Endothelial cell of umbilical vein (primary cell): ENCODE results near the gene HSP90AB1. TPM values are rescaled to one million over a fixed set of nuclear protein-coding genes. Genes with fewer than 3 reads are reported as not detected.

Experiments used
- BruUV-seq: library from RNA; stranded (reverse); fragments of 400-500 nt; replicated peaks from 2 replicates; lab custom pipeline; 2021; lab: Mats Ljungman, UMichigan
- CTCF ChIA-PET: fragments of 300-600, 350-600 bp; sonication (Branson Sonifier 250); formaldehyde crosslinking; loops from one replicate; lab custom pipeline; 2021; ENCODE audit warnings: antibody characterized with exemption, inconsistent platforms; lab: Charles Lee
- POLR2A ChIA-PET: fragments of 300-600, 350-600 bp; sonication (Branson Sonifier 250); formaldehyde crosslinking; loops from one replicate; lab custom pipeline; 2021; ENCODE audit warnings: antibody characterized with exemption, inconsistent platforms; lab: Charles Lee
- DNase-seq: peaks from one replicate; pipeline ENCODE4 v3.0.0-alpha.2; 2011; ENCODE audit warnings: low read depth, low spot score
- FAIRE-seq: peaks from 2 replicates; lab custom pipeline; 2011; peaks lifted over from hg19 to GRCh38; lab: Jason Lieb, UNC
- H2AFZ ChIP-seq: 2 replicates; pipeline ENCODE4 v1.6.0; 2012; ENCODE audit warnings: low read depth, low read length, control low read depth, inconsistent platforms
- H3K27ac ChIP-seq: 2 replicates; pipeline ENCODE4 v1.5.1; 2011; ENCODE audit warnings: low read depth, mild to moderate bottlenecking, control low read depth, low read length, moderate library complexity; ENCODE audit not compliant: insufficient read depth
- H3K27me3 ChIP-seq, 2 experiments: 2 replicates each; pipeline versions ENCODE4 v1.6.0 to v1.6.1; 2011; ENCODE audit warnings: low read length in 2 of 2, mixed read lengths in 1 of 2; ENCODE audit not compliant: control insufficient read depth in 2 of 2, insufficient read depth in 2 of 2
- H3K36me3 ChIP-seq, 2 experiments: 2 replicates in 1 of 2; 3 replicates in 1 of 2; pipeline ENCODE4 v1.5.1; 2011; ENCODE audit warnings: low read length in 2 of 2, mild to moderate bottlenecking in 1 of 2, moderate library complexity in 1 of 2; ENCODE audit not compliant: control insufficient read depth in 2 of 2, insufficient read depth in 2 of 2; ENCODE audit errors: extremely low read depth in 1 of 2
- H3K4me1 ChIP-seq: 3 replicates; pipeline ENCODE4 v1.5.1; 2011; ENCODE audit warnings: mild to moderate bottlenecking, low read length; ENCODE audit not compliant: control insufficient read depth, insufficient read depth; ENCODE audit errors: extremely low read depth
- H3K4me2 ChIP-seq: 2 replicates; pipeline ENCODE4 v1.6.1; 2011; ENCODE audit warnings: low read length, control low read depth, mixed read lengths; ENCODE audit not compliant: insufficient read depth
- H3K4me3 ChIP-seq, 3 experiments: fragments of 200-600 bp in 1 of 3; sonication (generic), shearing (Covaris generic) in 1 of 3; replicated peaks in 1 of 3; 2 replicates each; pipeline ENCODE4 v1.5.1; 2011 to 2016; ENCODE audit warnings: control low read depth in 3 of 3, low read length in 3 of 3, mild to moderate bottlenecking in 2 of 3, inconsistent platforms in 1 of 3, low read depth in 1 of 3, moderate library complexity in 1 of 3; ENCODE audit not compliant: insufficient read depth in 1 of 3
- H3K79me2 ChIP-seq: 2 replicates; pipeline ENCODE4 v1.6.0; 2012; ENCODE audit warnings: low read length, inconsistent platforms; ENCODE audit not compliant: control insufficient read depth, insufficient read depth
- H3K9ac ChIP-seq: replicated peaks from 2 replicates; pipeline ENCODE3; 2011; ENCODE audit warnings: low read length, control low read depth; ENCODE audit not compliant: insufficient read depth; ENCODE audit errors: extremely low read depth
- H3K9me1 ChIP-seq: replicated peaks from 3 replicates; pipeline ENCODE4 v1.6.0; 2011; ENCODE audit warnings: mild to moderate bottlenecking, low read length; ENCODE audit not compliant: control insufficient read depth, insufficient read depth; ENCODE audit errors: extremely low read depth
- H3K9me3 ChIP-seq: replicated peaks from 2 replicates; pipeline ENCODE4 v1.5.1; 2012; ENCODE audit warnings: low read length, inconsistent platforms; ENCODE audit not compliant: control insufficient read depth, insufficient read depth
- H4K20me1 ChIP-seq: replicated peaks from 2 replicates; pipeline ENCODE3; 2011; ENCODE audit warnings: mild to moderate bottlenecking, low read length; ENCODE audit not compliant: control insufficient read depth, insufficient read depth; ENCODE audit errors: extremely low read depth
- CTCF ChIP-seq, 2 donors: IDR thresholded peaks; 1 replicate in 1 of 2; 2 replicates in 1 of 2; pipeline ENCODE4 v1.5.1; 2011; ENCODE audit warnings: low read length in 2 of 2, mild to moderate bottlenecking in 2 of 2, moderate library complexity in 2 of 2, control low read depth in 1 of 2, inconsistent platforms in 1 of 2, low read depth in 1 of 2; ENCODE audit not compliant: insufficient read depth in 1 of 2; ENCODE audit errors: extremely low read depth in 1 of 2
- EZH2 ChIP-seq: IDR thresholded peaks from 2 replicates; pipeline ENCODE4 v1.6.1; 2012; ENCODE audit warnings: borderline replicate concordance, low read depth, mild to moderate bottlenecking, moderate library complexity, low read length, inconsistent platforms; ENCODE audit not compliant: severe bottlenecking
- FOS ChIP-seq: IDR thresholded peaks from 2 replicates; pipeline ENCODE4 v1.6.1; 2011; ENCODE audit warnings: mild to moderate bottlenecking, low read length, moderate library complexity, borderline replicate concordance; ENCODE audit not compliant: insufficient read depth
- GATA2 ChIP-seq: IDR thresholded peaks from 2 replicates; pipeline ENCODE4 v1.7.0; 2011; ENCODE audit warnings: low read depth, mild to moderate bottlenecking, moderate library complexity, mixed read lengths, low read length; ENCODE audit not compliant: insufficient read length, insufficient read depth
- JUN ChIP-seq: IDR thresholded peaks from 2 replicates; pipeline ENCODE4 v1.6.1; 2011; ENCODE audit warnings: borderline replicate concordance, low read depth; ENCODE audit not compliant: insufficient read length, insufficient read depth
- MAX ChIP-seq: IDR thresholded peaks from 2 replicates; pipeline ENCODE4 v1.6.1; 2011; ENCODE audit not compliant: insufficient read depth, insufficient read length
- MYC ChIP-seq: IDR thresholded peaks from one replicate; pipeline ENCODE4 v1.6.1; 2011; ENCODE audit warnings: mild to moderate bottlenecking, low read depth, low read length
- POLR2A ChIP-seq: IDR thresholded peaks from 2 replicates; pipeline ENCODE4 v1.6.1; 2012; ENCODE audit warnings: low read depth, mild to moderate bottlenecking, control low read depth, low read length
- POLR2AphosphoS5 ChIP-seq: IDR thresholded peaks from 2 replicates; pipeline ENCODE4 v1.6.1; 2012; ENCODE audit warnings: low read depth, mild to moderate bottlenecking, control low read depth, low read length, moderate library complexity; ENCODE audit not compliant: insufficient read depth
- dilution Hi-C: fragments of 300-500 bp; cut with MboI; formaldehyde crosslinking; loops from one replicate; pipeline ENCODE4 v1.15.0; 2019; ENCODE audit warnings: low sequenced_read_pairs; ENCODE audit not compliant: extremely low pct_ligation_motif_present
- intact Hi-C: fragments of 100-400 bp; cut with micrococcal nuclease; formaldehyde crosslinking; loops from one replicate; pipeline ENCODE4 v1.10.0; 2022
- polyA plus RNA-seq, 4 experiments: library from polyadenylated mRNA; depleted of rRNA in 3 of 4; stranded (reverse) in 3 of 4; unstranded in 1 of 4; fragments of >200 nt; gene quantifications; 2 replicates each; pipeline versions ENCODE4 v1.2.1 to v1.2.3, GENCODE V29; 2011 to 2012; ENCODE audit warnings: missing spikeins in 1 of 4
- total RNA-seq: library from RNA; stranded (reverse); gene quantifications from 2 replicates; pipeline ENCODE4 v1.2.3, GENCODE V29; 2021

The HSP90AB1 gene
- total and polyA plus RNA-seq, 2 donors (not counting 3 experiments of a cell fraction or from before 2014, with no cell fraction given), result 824 to 1,201 TPM

- TF ChIP-seq POLR2A (no peak), FOS (no peak), EZH2 (no peak), GATA2 (no peak), MYC (no peak), POLR2AphosphoS5 (no peak), JUN (no peak), CTCF (IDR thresholded peaks at IDR 0.05; ENCODE audit: extremely low read depth in 1 of 2, insufficient read depth in 1 of 2, low read depth in 1 of 2, low read length in 2 of 2) (no peak), MAX (no peak)
- Histone ChIP-seq H4K20me1 (no peaks in the 10 kb centered on the region), H3K4me2 (peak overlapping the region; percentile 88), H3K9me3 (no peaks in the 10 kb centered on the region), H3K79me2 (peaks cover 26% of the 10 kb centered on the region), H3K9me1 (no peaks in the 10 kb centered on the region), H3K9ac (peak overlapping the region; percentile 68), H3K27ac (peak overlapping the region; percentile 76), H3K27me3 (peaks cover 7 to 11% of the 10 kb centered on the region in 2 experiments), H2AFZ (peak overlapping the region; percentile 55), H3K36me3 (peaks cover 3 to 13% of the 10 kb centered on the region in 2 experiments), H3K4me3 (peak overlapping the region; percentile 37 to 78 (median 63)), H3K4me1 (peaks cover 31% of the 10 kb centered on the region)
- ChIA-PET CTCF (interaction anchor here (0.7 to 1.3 kb wide), 8 partner anchors 17 to 168 kb away, joined by 3 to 5 read pairs (median 4); partner anchors contain the start of genes AARS2 and HSP90AB1), POLR2A (interaction anchor here (0.6 to 1.5 kb wide), 3 partner anchors 18 to 86 kb away, joined by 3 to 5 read pairs (median 3); partner anchors contain the start of gene HSP90AB1)
- no TSS peak for BruUV-seq
- DNase-seq, result no peak
- no peak for FAIRE-seq
- dilution Hi-C loops, result no loop called here
- intact Hi-C loops, result loop anchor here (1.0 to 2.0 kb wide), 2 partner anchors 27 to 122 kb away; partner anchors contain the start of gene CDC5L
Measured at GRCh38 chr6:44264154-44265006, 17.5 kb downstream of the HSP90AB1 start.
